Rectal smooth muscle tissue (tissue), 1 donor: ENCODE data around the gene UST.
"Not testable (repeated sequence)": the region's sequence is repeated elsewhere in the genome, so short reads cannot be mapped to it uniquely, and the experiment has no call there.

Experiments
- H3K27ac ChIP-seq: one replicate; pipeline ENCODE4 v1.7.0; 2013; ENCODE audit warnings: low read depth, low read length, inconsistent platforms
- H3K27me3 ChIP-seq: one replicate; pipeline ENCODE4 v1.7.0; 2013; ENCODE audit warnings: low read length; ENCODE audit not compliant: control insufficient read depth, insufficient read depth
- H3K36me3 ChIP-seq: one replicate; pipeline ENCODE4 v1.7.0; 2013; ENCODE audit warnings: low read length; ENCODE audit not compliant: control insufficient read depth, insufficient read depth
- H3K4me1 ChIP-seq: one replicate; pipeline ENCODE4 v1.7.0; 2013; ENCODE audit warnings: low read length; ENCODE audit not compliant: control insufficient read depth, insufficient read depth
- H3K4me3 ChIP-seq: one replicate; pipeline ENCODE4 v1.7.0; 2013; ENCODE audit warnings: low read length
- H3K9ac ChIP-seq: one replicate; pipeline ENCODE4 v1.7.0; 2013; ENCODE audit warnings: low read length

Gene UST

GRCh38 chr6:148840256-148840655 lies 93.4 kb downstream of the UST start:
- no peak overlapping the region for H3K9ac ChIP-seq

DNA sequence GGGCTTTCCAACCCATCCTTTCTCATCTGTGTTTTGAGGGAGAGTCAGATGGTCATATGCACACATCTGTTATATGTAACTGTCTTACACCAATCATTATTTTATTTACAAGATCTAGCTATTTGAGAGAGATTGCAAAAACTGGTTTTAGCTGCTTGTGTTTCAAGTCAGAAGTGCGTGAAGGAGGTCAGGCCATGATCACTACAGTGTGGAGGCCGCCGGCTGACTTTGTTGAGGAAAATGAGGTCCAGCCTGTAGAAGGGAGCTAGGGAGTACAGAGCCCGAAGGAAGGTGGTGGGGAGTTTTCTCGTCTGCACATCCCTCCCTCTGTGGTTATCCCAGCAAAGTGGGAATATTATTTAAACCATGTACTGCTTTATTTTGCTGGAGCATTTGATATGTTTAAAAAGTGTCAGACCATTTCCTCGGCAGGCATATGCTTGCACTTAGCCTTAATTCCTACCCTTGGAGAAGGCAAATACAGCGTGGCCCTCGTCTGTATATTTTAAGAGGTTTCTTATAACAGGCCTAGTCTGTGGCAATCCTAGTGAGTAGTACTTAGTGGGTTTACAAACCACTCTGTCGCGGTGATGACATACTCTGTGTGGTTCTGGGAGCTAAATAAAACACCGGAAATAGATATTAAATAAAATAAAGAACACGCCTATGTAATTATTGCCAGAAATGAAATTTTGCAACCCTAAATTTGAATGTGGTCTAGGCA lies 95.6 kb downstream of the UST start:
- H3K4me1 ChIP-seq: no peaks in the 10 kb centered on the region
- H3K27me3 ChIP-seq: no peaks in the 10 kb centered on the region
- H3K4me3 ChIP-seq: no peak overlapping the region
- H3K9ac ChIP-seq: no peak overlapping the region
- no peaks in the 10 kb centered on the region for H3K36me3 ChIP-seq
- H3K27ac ChIP-seq: no peak overlapping the region

More at GRCh38 chr6:148840256-148840655, 93.4 kb downstream of the UST start:
- Histone ChIP-seq H3K4me3 (no peak overlapping the region), H3K4me1 (no peaks in the 10 kb centered on the region), H3K36me3 (no peaks in the 10 kb centered on the region), H3K27me3 (no peaks in the 10 kb centered on the region), H3K27ac (no peak overlapping the region)

DNA sequence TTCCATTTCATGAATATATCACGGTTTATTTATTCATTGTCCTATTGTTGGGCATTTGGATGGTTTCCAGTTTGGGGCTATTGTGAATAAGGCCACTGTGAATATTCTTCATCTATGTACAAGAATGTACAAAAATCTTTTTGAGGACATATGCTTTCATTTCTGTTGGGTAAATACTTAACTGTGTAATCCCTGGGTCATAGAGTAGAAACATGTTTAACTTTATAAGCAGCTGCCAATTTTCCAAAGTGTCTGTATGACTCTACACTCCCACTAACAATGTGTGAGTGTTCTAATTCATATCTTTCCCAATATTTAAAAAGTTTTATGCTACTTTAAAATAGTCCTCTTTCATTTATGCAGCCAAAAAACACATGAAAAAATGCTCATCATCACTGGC lies 98.6 kb downstream of the UST start:
- H3K4me3 ChIP-seq: no peak overlapping the region
- H3K36me3 ChIP-seq: no peaks in the 10 kb centered on the region
- no peak overlapping the region for H3K27ac ChIP-seq
- H3K9ac ChIP-seq: no peak overlapping the region
- peaks cover 2% of the 10 kb centered on the region for H3K4me1 ChIP-seq
- no peaks in the 10 kb centered on the region for H3K27me3 ChIP-seq

DNA sequence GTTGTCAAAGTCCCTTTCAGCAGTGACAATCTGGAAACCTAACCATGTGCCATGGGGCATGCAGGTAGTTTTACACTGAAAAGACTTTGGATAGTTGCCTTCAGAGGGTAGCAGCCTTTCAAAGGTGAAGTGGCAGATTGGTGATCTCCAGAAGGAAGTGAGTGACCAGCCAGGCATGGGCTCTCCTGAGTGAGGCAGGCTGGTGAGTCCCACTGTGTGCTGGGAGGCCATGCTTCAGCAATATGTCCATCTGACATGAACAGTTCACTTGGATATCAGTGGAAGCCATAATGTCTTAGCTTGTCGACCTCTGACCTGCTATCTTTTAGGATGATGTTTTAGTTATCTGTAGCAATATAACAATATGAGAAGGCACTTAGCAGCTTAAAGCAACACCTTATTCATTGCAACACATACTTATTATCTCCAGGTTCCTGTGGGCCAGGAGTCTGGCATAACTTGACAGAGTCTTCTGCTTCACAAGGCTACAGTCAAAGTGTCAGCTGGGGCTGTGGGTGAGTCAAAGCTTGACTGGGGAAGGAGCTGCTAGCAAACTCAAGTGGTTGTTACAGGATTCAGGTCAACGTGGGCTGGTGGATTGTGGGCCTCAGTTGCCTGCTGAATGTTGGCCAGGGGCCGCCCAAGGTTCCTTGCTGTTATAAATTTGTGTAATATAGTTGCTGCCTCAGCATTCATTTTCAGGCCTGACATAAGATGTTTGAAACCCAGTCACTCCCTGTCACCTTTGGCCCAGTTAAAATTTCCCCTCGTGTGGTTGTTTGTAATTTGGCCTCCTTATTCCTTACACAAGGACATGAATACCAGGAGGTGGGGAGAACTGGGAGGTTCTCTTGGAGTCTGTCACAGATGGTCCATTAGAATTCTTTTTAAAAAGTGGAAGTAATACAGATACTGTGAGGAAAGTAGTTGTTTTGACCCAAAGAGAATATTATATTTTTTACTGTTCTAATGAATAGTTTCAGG lies 100.2 kb downstream of the UST start:
- Histone ChIP-seq H3K27me3 (no peaks in the 10 kb centered on the region), H3K4me1 (peaks cover 2% of the 10 kb centered on the region), H3K27ac (no peak overlapping the region), H3K9ac (no peak overlapping the region), H3K36me3 (no peaks in the 10 kb centered on the region), H3K4me3 (no peak overlapping the region)

GRCh38 chr6:148848915-148849314 lies 102.1 kb downstream of the UST start:
- H3K27me3 ChIP-seq: no peaks in the 10 kb centered on the region
- no peak overlapping the region for H3K9ac ChIP-seq
- no peaks in the 10 kb centered on the region for H3K36me3 ChIP-seq
- no peak overlapping the region for H3K4me3 ChIP-seq
- no peak overlapping the region for H3K27ac ChIP-seq
- H3K4me1 ChIP-seq: peaks cover 2% of the 10 kb centered on the region

DNA sequence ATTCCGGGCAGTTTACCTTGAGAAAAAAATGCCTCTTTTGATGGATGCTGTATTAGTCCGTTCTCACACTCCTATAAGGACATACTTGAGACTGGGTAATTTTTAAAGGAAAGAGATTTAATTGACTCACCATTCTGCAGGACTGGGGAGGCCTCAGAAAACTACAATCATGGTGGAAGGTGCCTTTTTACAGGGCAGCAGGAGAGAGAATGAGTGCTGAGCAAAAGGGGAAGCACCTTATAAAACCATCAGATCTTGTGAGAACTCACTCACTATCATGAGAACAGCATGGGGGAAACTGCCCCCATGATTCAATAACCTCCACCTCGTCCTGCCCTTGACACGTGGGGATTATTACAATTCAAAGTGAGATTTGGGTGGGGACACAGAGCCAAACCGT lies 102.6 kb downstream of the UST start:
- H3K4me3 ChIP-seq, H3K4me1 ChIP-seq: not testable (repeated sequence)

DNA sequence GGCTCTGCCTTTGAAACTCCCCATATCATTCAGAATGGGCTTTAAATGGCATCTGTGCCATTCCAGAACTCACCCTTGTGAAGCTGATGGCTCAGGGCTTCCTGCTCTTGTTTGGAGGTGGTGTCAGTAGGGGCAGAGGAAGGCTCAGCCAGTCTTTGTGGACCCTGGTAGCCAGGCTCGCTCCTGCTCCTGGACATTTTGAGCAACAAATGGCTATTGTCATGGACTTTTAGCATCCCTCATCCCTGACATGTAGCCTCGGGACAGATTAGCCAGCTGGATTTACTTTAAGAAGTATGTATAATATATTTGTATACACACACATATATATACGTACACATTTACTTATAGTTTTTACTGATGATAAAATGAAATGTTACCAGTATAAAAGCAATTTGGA lies 104.1 kb downstream of the UST start:
- no peak overlapping the region for H3K27ac ChIP-seq
- H3K36me3 ChIP-seq: no peaks in the 10 kb centered on the region
- H3K4me1 ChIP-seq: peaks cover 4% of the 10 kb centered on the region
- no peaks in the 10 kb centered on the region for H3K27me3 ChIP-seq
- H3K9ac ChIP-seq: no peak overlapping the region
- H3K4me3 ChIP-seq: no peak overlapping the region

More for the DNA sequence above, 102.6 kb downstream of the UST start:
- not testable (repeated sequence) for H3K27ac ChIP-seq, H3K27me3 ChIP-seq, H3K36me3 ChIP-seq, H3K9ac ChIP-seq

GRCh38 chr6:148851683-148852556 lies 105.1 kb downstream of the UST start:
- Histone ChIP-seq H3K36me3 (no peaks in the 10 kb centered on the region), H3K4me1 (peaks cover 4% of the 10 kb centered on the region), H3K27me3 (no peaks in the 10 kb centered on the region), H3K27ac (no peak overlapping the region), H3K9ac (no peak overlapping the region), H3K4me3 (no peak overlapping the region)

DNA sequence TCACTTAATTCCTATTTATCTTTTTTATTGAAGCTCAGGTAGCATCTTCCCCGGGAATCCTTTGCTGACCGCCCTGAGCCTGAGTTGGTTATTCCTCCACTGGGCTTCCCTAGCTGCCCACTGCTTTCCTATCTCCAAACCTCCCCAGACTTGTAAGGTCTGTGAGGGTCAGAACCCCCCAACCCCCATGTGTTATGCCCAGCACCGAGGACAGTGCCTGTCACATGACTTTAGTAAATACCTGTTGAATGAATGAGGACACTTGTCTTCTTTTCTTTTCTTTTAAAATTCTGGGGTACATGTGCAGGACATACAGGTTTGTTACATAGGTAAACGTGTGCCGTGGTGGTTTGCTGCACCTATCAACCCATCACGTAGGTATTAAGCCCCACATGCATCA lies 105.9 kb downstream of the UST start:
- Histone ChIP-seq H3K27me3 (no peaks in the 10 kb centered on the region), H3K4me3 (no peak overlapping the region), H3K27ac (no peak overlapping the region), H3K36me3 (no peaks in the 10 kb centered on the region), H3K9ac (no peak overlapping the region), H3K4me1 (peaks cover 4% of the 10 kb centered on the region)

GRCh38 chr6:148853113-148853512 lies 106.3 kb downstream of the UST start:
- not testable (repeated sequence) for H3K27ac ChIP-seq, H3K9ac ChIP-seq, H3K4me3 ChIP-seq, H3K36me3 ChIP-seq, H3K27me3 ChIP-seq, H3K4me1 ChIP-seq

- Histone ChIP-seq H3K9ac (no peak overlapping the region), H3K4me1 (peaks cover 4% of the 10 kb centered on the region), H3K27me3 (no peaks in the 10 kb centered on the region), H3K36me3 (no peaks in the 10 kb centered on the region), H3K27ac (no peak overlapping the region), H3K4me3 (no peak overlapping the region)
These were observed 107.3 kb downstream of the UST start for GRCh38 chr6:148854096-148854495.

- no peaks in the 10 kb centered on the region for H3K27me3 ChIP-seq
- peaks cover 4% of the 10 kb centered on the region for H3K4me1 ChIP-seq
- H3K36me3 ChIP-seq: no peaks in the 10 kb centered on the region
- H3K27ac ChIP-seq: no peak overlapping the region
- no peak overlapping the region for H3K9ac ChIP-seq
- H3K4me3 ChIP-seq: no peak overlapping the region
These were observed 108.2 kb downstream of the UST start for GRCh38 chr6:148854992-148855391.
